Measurements from ENCODE around the gene PDE1A.

PDE1A gene

DNA sequence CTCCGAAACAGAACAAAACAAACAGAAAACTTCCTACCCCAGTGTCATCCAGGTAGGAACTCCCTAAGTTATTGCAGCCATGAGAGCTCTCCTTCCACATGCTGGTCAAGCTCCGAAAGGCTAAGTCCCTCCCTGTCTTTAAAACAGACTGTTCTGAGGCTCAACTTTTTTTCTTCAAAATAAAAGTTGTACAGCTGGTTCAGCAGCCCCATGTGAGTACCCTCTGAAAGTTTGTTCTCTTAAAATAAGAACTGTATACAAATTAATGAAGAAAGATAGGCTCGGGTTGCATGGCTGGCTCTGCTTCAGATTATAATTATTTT, at the start of gene PDE1A:
Gene PDE1A (minus strand): TSS at position 119 of the 323 bp plus-strand sequence.
- no peak for DNase-seq (ENCODE audit: low read depth in 2 of 3, low spot score in 2 of 3)

- DNase-seq (ENCODE audit: low read depth in 2 of 3, low spot score in 2 of 3): no peak
Observed at GRCh38 chr2:182473635-182474034, 46.8 kb upstream of the PDE1A start.

DNA sequence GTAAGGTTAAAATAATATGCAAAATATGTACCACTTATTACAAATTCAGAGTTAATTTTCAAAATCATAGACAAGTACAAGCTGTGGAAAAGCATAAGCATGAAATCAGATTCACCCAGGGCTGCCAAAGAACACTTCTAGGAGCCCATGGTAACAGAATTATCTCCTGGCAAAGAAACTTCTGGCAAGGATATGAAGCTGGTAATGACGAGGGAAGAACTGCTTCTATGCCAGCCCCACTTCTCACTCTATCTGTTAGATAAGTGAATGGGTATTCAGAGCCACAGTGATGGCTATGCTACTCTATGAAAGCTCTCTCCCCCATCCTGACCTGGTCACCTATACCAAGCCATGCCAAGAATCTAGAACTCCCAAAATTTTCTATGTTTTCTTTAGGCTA, 36.9 kb upstream of the PDE1A start:
- no peak for DNase-seq (ENCODE audit: low read depth in 2 of 3, low spot score in 2 of 3)

GRCh38 chr2:182456784-182457183, 29.9 kb upstream of the PDE1A start:
- no peak for DNase-seq (ENCODE audit: low read depth in 2 of 3, low spot score in 2 of 3)

- DNase-seq (ENCODE audit: low read depth in 2 of 3, low spot score in 2 of 3): no peak
Observed at GRCh38 chr2:182452456-182452990, 25.7 kb upstream of the PDE1A start.

GRCh38 chr2:182448371-182448770, 21.5 kb upstream of the PDE1A start:
- DNase-seq (ENCODE audit: low read depth in 2 of 3, low spot score in 2 of 3): no peak

- no peak for DNase-seq (ENCODE audit: low read depth in 2 of 3, low spot score in 2 of 3)
Observed at GRCh38 chr2:182447863-182448262, 21.0 kb upstream of the PDE1A start.

GRCh38 chr2:182447163-182447562, 20.3 kb upstream of the PDE1A start:
- DNase-seq (ENCODE audit: low read depth in 2 of 3, low spot score in 2 of 3): no peak

GRCh38 chr2:182446087-182446486, 19.3 kb upstream of the PDE1A start:
- no peak for DNase-seq (ENCODE audit: low read depth in 2 of 3, low spot score in 2 of 3)

GRCh38 chr2:182445391-182445965, 18.6 kb upstream of the PDE1A start:
- no peak for DNase-seq (ENCODE audit: low read depth in 2 of 3, low spot score in 2 of 3)

DNA sequence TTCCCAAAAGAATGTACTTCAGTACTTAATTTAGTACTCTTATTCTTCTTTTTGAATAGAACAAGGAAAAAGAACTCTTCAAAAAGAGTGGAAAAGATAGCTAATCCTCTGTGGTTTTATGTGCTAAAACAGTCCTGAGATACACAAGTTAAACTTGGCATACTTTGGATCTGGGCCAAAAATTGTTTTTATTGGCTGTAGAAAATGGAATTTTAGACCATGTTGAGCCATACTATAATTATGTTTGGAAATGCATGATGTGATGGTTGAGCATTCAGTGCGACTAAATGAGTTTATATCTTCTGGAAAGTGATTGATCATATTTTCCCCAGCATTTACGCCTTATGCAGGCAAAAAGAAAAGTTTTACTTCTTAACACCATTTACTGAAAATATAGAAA, 18.0 kb upstream of the PDE1A start:
- no peak for DNase-seq (ENCODE audit: low read depth in 2 of 3, low spot score in 2 of 3)

GRCh38 chr2:182444170-182444569, 17.3 kb upstream of the PDE1A start:
- no peak for DNase-seq (ENCODE audit: low read depth in 2 of 3, low spot score in 2 of 3)

- DNase-seq (ENCODE audit: low read depth in 2 of 3, low spot score in 2 of 3): no peak
Observed at GRCh38 chr2:182436252-182436651, 9.4 kb upstream of the PDE1A start.

GRCh38 chr2:182435754-182436153, 8.9 kb upstream of the PDE1A start:
- DNase-seq (ENCODE audit: low read depth in 2 of 3, low spot score in 2 of 3): no peak

GRCh38 chr2:182432051-182432450, 5.2 kb upstream of the PDE1A start:
- DNase-seq (ENCODE audit: low read depth in 2 of 3, low spot score in 2 of 3): no peak

- DNase-seq (ENCODE audit: low read depth in 2 of 3, low spot score in 2 of 3): no peak
Observed at GRCh38 chr2:182428476-182428875, 1.6 kb upstream of the PDE1A start.

- DNase-seq (ENCODE audit: low read depth in 2 of 3, low spot score in 2 of 3): no peak
Observed at GRCh38 chr2:182426082-182426917, 536 bp downstream of the PDE1A start.

- DNase-seq (ENCODE audit: low read depth in 2 of 3, low spot score in 2 of 3): no peak
Observed at GRCh38 chr2:182422864-182423263, 4.0 kb downstream of the PDE1A start.

GRCh38 chr2:182420669-182421068, 6.2 kb downstream of the PDE1A start:
- DNase-seq (ENCODE audit: low read depth in 2 of 3, low spot score in 2 of 3): no peak

DNA sequence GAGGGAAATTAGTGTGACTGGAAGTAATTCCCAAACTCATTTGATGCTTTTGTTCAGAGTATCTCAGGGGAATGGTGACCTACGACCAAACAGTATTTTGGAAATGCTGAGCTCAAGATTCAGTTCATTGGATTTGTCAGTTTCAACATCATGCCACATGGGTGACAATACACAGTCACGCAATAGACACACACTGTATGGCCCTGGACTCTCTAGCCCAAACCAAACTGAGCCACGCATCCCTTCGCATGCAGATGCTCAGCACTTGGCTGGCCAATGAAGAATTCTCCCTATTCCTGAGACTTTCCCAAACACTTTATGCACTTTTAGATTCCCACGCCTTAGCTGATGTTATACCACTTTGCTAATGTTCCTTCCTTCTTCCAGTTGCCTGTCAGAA, 10.0 kb downstream of the PDE1A start:
- no peak for DNase-seq (ENCODE audit: low read depth in 2 of 3, low spot score in 2 of 3)

- DNase-seq (ENCODE audit: low read depth in 2 of 3, low spot score in 2 of 3): no peak
Observed at GRCh38 chr2:182416191-182416590, 10.6 kb downstream of the PDE1A start.

- DNase-seq (ENCODE audit: low read depth in 2 of 3, low spot score in 2 of 3): no peak
Observed at GRCh38 chr2:182415771-182416170, 11.1 kb downstream of the PDE1A start.

DNA sequence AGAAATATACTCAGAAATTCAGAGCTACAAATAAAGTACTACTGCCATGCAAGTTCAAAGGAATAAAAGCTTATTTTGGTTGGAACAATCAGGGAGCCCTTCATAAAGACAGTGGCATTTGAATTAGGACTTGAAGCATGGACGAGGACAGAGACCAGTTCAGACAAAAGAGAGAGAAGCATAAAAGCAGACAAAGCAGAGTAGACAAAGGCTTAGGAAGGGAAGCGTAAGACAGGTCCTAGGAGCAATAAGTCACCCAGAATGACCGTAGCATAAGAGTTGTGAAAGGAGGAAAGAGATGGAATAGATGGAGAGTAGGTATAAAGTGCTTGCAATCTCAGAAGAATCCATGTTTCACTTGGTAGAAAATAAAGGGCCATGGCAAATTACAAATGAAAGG, 14.0 kb downstream of the PDE1A start:
- no peak for DNase-seq (ENCODE audit: low read depth in 2 of 3, low spot score in 2 of 3)

All from activated CD8-positive, alpha-beta memory T cell treated with anti-CD3 and anti-CD28 coated beads for 48 hours (primary cell).